Measurements from ENCODE around the gene CPA5.

GRCh38 chr7:130400120-130400572 is 55.5 kb downstream of the CPA5 start:
- TF ChIP-seq ZNF396 (CRISPR knock-in tag; IDR thresholded peaks at IDR 0.05; ENCODE audit: borderline replicate concordance) (no peak), FOXK1 (CRISPR knock-in tag; IDR thresholded peaks at IDR 0.05) (no peak), GABPB1 (CRISPR knock-in tag; IDR thresholded peaks at IDR 0.05) (no peak), TP53 (CRISPR knock-in tag; IDR thresholded peaks at IDR 0.05) (no peak), SMAD3 (CRISPR knock-in tag; IDR thresholded peaks at IDR 0.05; ENCODE audit: borderline replicate concordance) (no peak), ARID4B (CRISPR knock-in tag; IDR thresholded peaks at IDR 0.05; ENCODE audit: borderline replicate concordance) (no peak), ZBTB21 (CRISPR knock-in tag; IDR thresholded peaks at IDR 0.05; ENCODE audit: borderline replicate concordance) (no peak)
- TF ChIP-seq, protein P1, sequence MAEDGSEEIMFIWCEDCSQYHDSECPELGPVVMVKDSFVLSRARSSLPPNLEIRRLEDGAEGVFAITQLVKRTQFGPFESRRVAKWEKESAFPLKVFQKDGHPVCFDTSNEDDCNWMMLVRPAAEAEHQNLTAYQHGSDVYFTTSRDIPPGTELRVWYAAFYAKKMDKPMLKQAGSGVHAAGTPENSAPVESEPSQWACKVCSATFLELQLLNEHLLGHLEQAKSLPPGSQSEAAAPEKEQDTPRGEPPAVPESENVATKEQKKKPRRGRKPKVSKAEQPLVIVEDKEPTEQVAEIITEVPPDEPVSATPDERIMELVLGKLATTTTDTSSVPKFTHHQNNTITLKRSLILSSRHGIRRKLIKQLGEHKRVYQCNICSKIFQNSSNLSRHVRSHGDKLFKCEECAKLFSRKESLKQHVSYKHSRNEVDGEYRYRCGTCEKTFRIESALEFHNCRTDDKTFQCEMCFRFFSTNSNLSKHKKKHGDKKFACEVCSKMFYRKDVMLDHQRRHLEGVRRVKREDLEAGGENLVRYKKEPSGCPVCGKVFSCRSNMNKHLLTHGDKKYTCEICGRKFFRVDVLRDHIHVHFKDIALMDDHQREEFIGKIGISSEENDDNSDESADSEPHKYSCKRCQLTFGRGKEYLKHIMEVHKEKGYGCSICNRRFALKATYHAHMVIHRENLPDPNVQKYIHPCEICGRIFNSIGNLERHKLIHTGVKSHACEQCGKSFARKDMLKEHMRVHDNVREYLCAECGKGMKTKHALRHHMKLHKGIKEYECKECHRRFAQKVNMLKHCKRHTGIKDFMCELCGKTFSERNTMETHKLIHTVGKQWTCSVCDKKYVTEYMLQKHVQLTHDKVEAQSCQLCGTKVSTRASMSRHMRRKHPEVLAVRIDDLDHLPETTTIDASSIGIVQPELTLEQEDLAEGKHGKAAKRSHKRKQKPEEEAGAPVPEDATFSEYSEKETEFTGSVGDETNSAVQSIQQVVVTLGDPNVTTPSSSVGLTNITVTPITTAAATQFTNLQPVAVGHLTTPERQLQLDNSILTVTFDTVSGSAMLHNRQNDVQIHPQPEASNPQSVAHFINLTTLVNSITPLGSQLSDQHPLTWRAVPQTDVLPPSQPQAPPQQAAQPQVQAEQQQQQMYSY (CRISPR knock-in tag; IDR thresholded peaks at IDR 0.05): no peak
- TF ChIP-seq, protein P2, sequence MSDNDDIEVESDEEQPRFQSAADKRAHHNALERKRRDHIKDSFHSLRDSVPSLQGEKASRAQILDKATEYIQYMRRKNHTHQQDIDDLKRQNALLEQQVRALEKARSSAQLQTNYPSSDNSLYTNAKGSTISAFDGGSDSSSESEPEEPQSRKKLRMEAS (CRISPR knock-in tag; IDR thresholded peaks at IDR 0.05): no peak
- TF ChIP-seq, protein P3, sequence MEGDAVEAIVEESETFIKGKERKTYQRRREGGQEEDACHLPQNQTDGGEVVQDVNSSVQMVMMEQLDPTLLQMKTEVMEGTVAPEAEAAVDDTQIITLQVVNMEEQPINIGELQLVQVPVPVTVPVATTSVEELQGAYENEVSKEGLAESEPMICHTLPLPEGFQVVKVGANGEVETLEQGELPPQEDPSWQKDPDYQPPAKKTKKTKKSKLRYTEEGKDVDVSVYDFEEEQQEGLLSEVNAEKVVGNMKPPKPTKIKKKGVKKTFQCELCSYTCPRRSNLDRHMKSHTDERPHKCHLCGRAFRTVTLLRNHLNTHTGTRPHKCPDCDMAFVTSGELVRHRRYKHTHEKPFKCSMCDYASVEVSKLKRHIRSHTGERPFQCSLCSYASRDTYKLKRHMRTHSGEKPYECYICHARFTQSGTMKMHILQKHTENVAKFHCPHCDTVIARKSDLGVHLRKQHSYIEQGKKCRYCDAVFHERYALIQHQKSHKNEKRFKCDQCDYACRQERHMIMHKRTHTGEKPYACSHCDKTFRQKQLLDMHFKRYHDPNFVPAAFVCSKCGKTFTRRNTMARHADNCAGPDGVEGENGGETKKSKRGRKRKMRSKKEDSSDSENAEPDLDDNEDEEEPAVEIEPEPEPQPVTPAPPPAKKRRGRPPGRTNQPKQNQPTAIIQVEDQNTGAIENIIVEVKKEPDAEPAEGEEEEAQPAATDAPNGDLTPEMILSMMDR (IDR thresholded peaks at IDR 0.05): no peak
